ENCODE measurements around the gene AFF4.
"Not testable (repeated sequence)": the region's sequence is repeated elsewhere in the genome, so short reads cannot be mapped to it uniquely, and the experiment has no call there.

The AFF4 gene

DNA sequence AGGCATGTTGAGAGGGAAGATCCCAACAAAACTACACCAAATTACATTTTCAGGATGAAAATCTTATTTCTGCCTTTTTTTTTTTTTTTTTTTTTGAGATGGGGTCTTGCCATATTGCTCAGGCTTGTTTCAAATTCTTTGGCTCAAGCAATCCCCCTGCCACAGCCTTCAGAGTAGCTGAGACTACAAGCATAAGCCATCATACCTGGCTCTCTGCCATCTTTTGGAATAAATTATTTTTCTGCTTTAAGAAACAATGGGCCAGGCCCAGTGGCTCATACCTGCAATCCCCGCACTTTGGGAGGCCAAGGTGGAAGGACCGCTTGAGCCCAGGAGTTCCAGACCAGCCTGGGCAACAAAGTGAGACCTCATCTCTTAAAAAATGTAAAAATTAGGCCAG is 14.3 kb downstream of the AFF4 start:
- no peak overlapping the region for H3K27ac ChIP-seq (ENCODE audit: low read length)
- H3K4me2 ChIP-seq (ENCODE audit: low read length), result no peak overlapping the region
- no peaks in the 10 kb centered on the region for H3K27me3 ChIP-seq (ENCODE audit: low read depth, low read length)
- H3K9me3 ChIP-seq (ENCODE audit: insufficient read depth, low read length), result no peaks in the 10 kb centered on the region
- no peaks in the 10 kb centered on the region for H3K4me1 ChIP-seq (ENCODE audit: low read length)
- no peak overlapping the region for H2AFZ ChIP-seq (ENCODE audit: low read depth, low read length)
- TF ChIP-seq EZH2phosphoT487 (IDR thresholded peaks at IDR 0.05; ENCODE audit: low read depth), result no peak
- TF ChIP-seq, protein P1, sequence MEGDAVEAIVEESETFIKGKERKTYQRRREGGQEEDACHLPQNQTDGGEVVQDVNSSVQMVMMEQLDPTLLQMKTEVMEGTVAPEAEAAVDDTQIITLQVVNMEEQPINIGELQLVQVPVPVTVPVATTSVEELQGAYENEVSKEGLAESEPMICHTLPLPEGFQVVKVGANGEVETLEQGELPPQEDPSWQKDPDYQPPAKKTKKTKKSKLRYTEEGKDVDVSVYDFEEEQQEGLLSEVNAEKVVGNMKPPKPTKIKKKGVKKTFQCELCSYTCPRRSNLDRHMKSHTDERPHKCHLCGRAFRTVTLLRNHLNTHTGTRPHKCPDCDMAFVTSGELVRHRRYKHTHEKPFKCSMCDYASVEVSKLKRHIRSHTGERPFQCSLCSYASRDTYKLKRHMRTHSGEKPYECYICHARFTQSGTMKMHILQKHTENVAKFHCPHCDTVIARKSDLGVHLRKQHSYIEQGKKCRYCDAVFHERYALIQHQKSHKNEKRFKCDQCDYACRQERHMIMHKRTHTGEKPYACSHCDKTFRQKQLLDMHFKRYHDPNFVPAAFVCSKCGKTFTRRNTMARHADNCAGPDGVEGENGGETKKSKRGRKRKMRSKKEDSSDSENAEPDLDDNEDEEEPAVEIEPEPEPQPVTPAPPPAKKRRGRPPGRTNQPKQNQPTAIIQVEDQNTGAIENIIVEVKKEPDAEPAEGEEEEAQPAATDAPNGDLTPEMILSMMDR (IDR thresholded peaks at IDR 0.05; ENCODE audit: low read depth, low read length), result no peak
- no peak overlapping the region for H3K4me3 ChIP-seq (ENCODE audit: low read length)
- H4K20me1 ChIP-seq (ENCODE audit: insufficient read depth, low read length), result peaks cover 35% of the 10 kb centered on the region
- no peak overlapping the region for H3K9ac ChIP-seq (ENCODE audit: low read length)
- peaks cover 57% of the 10 kb centered on the region for H3K79me2 ChIP-seq (ENCODE audit: low read length)
- no peaks in the 10 kb centered on the region for H3K36me3 ChIP-seq (replicated peaks; ENCODE audit: low read depth, low read length)

DNA sequence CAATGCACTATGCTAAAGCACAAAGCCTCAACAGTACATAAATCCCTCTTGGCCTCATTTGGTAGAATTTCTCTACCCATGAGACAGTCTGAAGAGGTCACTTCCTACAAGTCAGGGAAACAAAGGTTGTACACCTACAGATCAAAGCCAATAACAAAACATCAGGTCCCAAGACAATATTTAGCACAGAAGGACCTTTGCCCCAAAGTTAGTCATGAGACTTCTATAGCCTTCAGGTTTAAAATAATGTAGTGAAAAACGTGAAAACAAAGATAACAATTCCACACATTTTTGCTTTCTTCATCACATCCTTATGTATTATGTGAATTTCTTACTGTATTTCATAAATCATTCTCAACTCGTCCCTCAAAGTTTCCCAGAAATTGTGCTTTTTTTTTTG is 15.8 kb downstream of the AFF4 start:
- TF ChIP-seq, protein P1 (IDR thresholded peaks at IDR 0.05; ENCODE audit: low read depth, low read length), result no peak
- no peak for TF ChIP-seq EZH2phosphoT487 (IDR thresholded peaks at IDR 0.05; ENCODE audit: low read depth)
- Histone ChIP-seq H3K9ac (ENCODE audit: low read length) (no peak overlapping the region), H3K4me2 (ENCODE audit: low read length) (no peak overlapping the region), H4K20me1 (ENCODE audit: insufficient read depth, low read length) (peaks cover 37% of the 10 kb centered on the region), H3K9me3 (ENCODE audit: insufficient read depth, low read length) (no peaks in the 10 kb centered on the region), H3K4me3 (ENCODE audit: low read length) (no peak overlapping the region), H3K4me1 (ENCODE audit: low read length) (no peaks in the 10 kb centered on the region), H3K27me3 (ENCODE audit: low read depth, low read length) (no peaks in the 10 kb centered on the region), H2AFZ (ENCODE audit: low read depth, low read length) (no peak overlapping the region), H3K27ac (ENCODE audit: low read length) (no peak overlapping the region), H3K79me2 (ENCODE audit: low read length) (peaks cover 57% of the 10 kb centered on the region), H3K36me3 (replicated peaks; ENCODE audit: low read depth, low read length) (no peaks in the 10 kb centered on the region)

DNA sequence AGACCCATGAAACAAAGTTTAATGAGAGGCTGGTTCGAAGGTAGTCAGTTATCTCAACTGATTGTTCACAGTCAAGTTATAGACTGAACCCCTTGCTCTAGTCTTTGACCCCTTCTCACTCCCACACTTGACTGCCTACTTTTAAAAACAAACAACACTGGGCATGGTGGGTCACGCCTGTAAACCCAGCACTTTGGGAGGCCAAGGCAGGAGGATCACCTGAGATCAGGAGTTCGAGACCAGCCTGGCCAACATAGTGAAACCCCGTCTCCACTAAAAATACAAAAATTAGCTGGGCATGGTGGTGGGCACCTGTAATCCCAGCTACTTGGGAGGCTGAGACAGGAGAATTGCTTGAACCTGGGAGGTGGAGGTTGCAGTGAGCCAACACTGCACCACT is 18.1 kb downstream of the AFF4 start:
- H3K4me3 ChIP-seq (ENCODE audit: low read length); H3K27me3 ChIP-seq (ENCODE audit: low read depth, low read length); H3K27ac ChIP-seq (ENCODE audit: low read length); H3K36me3 ChIP-seq (replicated peaks; ENCODE audit: low read depth, low read length); H3K9me3 ChIP-seq (ENCODE audit: insufficient read depth, low read length); H3K4me2 ChIP-seq (ENCODE audit: low read length); H3K4me1 ChIP-seq (ENCODE audit: low read length); H3K9ac ChIP-seq (ENCODE audit: low read length); H2AFZ ChIP-seq (ENCODE audit: low read depth, low read length): not testable (repeated sequence)
- Histone ChIP-seq H4K20me1 (ENCODE audit: insufficient read depth, low read length) (peaks cover 36% of the 10 kb centered on the region), H3K79me2 (ENCODE audit: low read length) (peaks cover 46% of the 10 kb centered on the region)

DNA sequence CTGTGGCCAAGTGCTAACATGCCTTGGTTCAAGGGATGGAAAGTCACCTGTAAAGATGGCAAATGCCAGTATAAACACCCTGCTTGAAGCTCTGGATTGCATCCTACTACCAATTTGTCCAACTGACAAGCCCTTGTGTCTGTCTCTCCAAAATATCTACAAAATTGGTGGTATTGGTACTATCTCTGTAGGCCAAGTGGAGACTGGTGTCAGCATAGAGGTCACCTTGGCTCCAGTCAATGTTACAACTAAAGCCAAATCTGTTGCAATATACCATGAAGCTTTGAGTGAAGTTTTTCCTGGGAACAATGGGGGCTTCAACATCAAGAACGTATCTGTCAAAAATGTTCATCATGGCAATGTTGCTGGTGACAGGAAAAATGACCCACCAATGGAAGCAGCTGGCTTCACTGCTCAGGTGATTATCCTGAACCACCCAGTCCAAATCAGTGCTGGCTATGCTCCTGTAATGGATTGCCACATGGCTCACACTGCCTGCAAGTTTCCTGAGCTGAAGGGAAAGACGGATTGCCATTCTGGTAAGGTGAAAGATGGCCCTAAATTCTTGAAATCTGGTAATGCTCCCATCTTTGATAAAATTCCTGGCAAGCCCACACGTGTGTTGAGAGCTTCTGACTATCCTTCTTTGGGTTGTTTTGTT is 19.9 kb downstream of the AFF4 start:
- Histone ChIP-seq H3K4me1 (ENCODE audit: low read length) (no peaks in the 10 kb centered on the region), H3K9me3 (ENCODE audit: insufficient read depth, low read length) (no peaks in the 10 kb centered on the region), H3K79me2 (ENCODE audit: low read length) (peaks cover 41% of the 10 kb centered on the region), H3K4me3 (ENCODE audit: low read length) (no peak overlapping the region), H3K9ac (ENCODE audit: low read length) (no peak overlapping the region), H3K27ac (ENCODE audit: low read length) (no peak overlapping the region), H3K27me3 (ENCODE audit: low read depth, low read length) (no peaks in the 10 kb centered on the region), H3K4me2 (ENCODE audit: low read length) (no peak overlapping the region), H4K20me1 (ENCODE audit: insufficient read depth, low read length) (peaks cover 33% of the 10 kb centered on the region), H3K36me3 (replicated peaks; ENCODE audit: low read depth, low read length) (no peaks in the 10 kb centered on the region), H2AFZ (ENCODE audit: low read depth, low read length) (no peak overlapping the region)
- no peak for TF ChIP-seq EZH2phosphoT487 (IDR thresholded peaks at IDR 0.05; ENCODE audit: low read depth)
- TF ChIP-seq, protein P1 (IDR thresholded peaks at IDR 0.05; ENCODE audit: low read depth, low read length), result no peak
